Liver (tissue), 9 donors: ENCODE data around the gene STRBP. TPM values are rescaled to one million over a fixed set of nuclear protein-coding genes. Genes with fewer than 3 reads are reported as not detected.

ENCODE experiments used
- DNase-seq: peaks from one replicate; pipeline ENCODE4 v3.0.0-alpha.2; 2017; ENCODE audit warnings: low spot score
- H3K27ac ChIP-seq, 2 donors: one replicate each; pipeline ENCODE4 v1.7.0; 2013; ENCODE audit warnings: inconsistent platforms in 2 of 2, low read length in 2 of 2, control low read depth in 1 of 2, low read depth in 1 of 2, mild to moderate bottlenecking in 1 of 2
- H3K27me3 ChIP-seq, 4 donors: one replicate each; pipeline versions ENCODE4 v1.6.1 to v1.7.0; 2013; ENCODE audit warnings: low read length in 3 of 4, inconsistent platforms in 1 of 4, mild to moderate bottlenecking in 1 of 4, moderate library complexity in 1 of 4; ENCODE audit not compliant: control insufficient read depth in 4 of 4, insufficient read depth in 4 of 4
- H3K36me3 ChIP-seq, 4 donors: one replicate each; pipeline versions ENCODE4 v1.6.1 to v1.7.0; 2013; ENCODE audit warnings: low read length in 3 of 4, mild to moderate bottlenecking in 3 of 4, low read depth in 1 of 4, moderate library complexity in 1 of 4; ENCODE audit not compliant: control insufficient read depth in 4 of 4, insufficient read depth in 3 of 4
- H3K4me1 ChIP-seq, 4 donors: one replicate each; pipeline versions ENCODE4 v1.6.1 to v1.7.0; 2013; ENCODE audit warnings: low read length in 3 of 4, mild to moderate bottlenecking in 3 of 4, moderate library complexity in 1 of 4; ENCODE audit not compliant: control insufficient read depth in 4 of 4, insufficient read depth in 4 of 4
- H3K4me3 ChIP-seq, 3 donors: one replicate each; pipeline versions ENCODE4 v1.6.1 to v1.7.0; 2013; ENCODE audit warnings: low read length in 3 of 3, control low read depth in 1 of 3, low read depth in 1 of 3, mild to moderate bottlenecking in 1 of 3
- H3K9ac ChIP-seq, 2 donors: one replicate each; pipeline ENCODE4 v1.7.0; 2013; ENCODE audit warnings: low read length in 2 of 2, mild to moderate bottlenecking in 2 of 2, moderate library complexity in 2 of 2, control low read depth in 1 of 2, low read depth in 1 of 2
- H3K9me3 ChIP-seq, 4 donors: one replicate each; pipeline versions ENCODE4 v1.6.1 to v1.7.0; 2013; ENCODE audit warnings: low read length in 3 of 4; ENCODE audit not compliant: control insufficient read depth in 4 of 4
- CTCF ChIP-seq: fragments of 150-350 bp; IDR thresholded peaks from 2 replicates; pipeline ENCODE4 v1.5.1; 2017; ENCODE audit warnings: improper control_type of control experiment, low read depth, low read length; ENCODE audit not compliant: missing input control
- EGR1 ChIP-seq, 2 donors: IDR thresholded peaks; 2 replicates each; pipeline ENCODE4 v1.6.1; 2016 to 2018; ENCODE audit warnings: antibody characterized with exemption in 2 of 2, low read depth in 2 of 2
- FOXA1 ChIP-seq: IDR thresholded peaks from 2 replicates; pipeline ENCODE4 v1.6.1; 2016; ENCODE audit warnings: antibody characterized with exemption
- FOXA2 ChIP-seq: IDR thresholded peaks from 2 replicates; pipeline ENCODE4 v1.6.1; 2016; ENCODE audit warnings: antibody characterized with exemption
- GABPA ChIP-seq, 2 donors: IDR thresholded peaks in 1 of 2; conservative IDR thresholded peaks in 1 of 2; 2 replicates each; pipeline ENCODE4 v1.6.1; 2016; ENCODE audit warnings: antibody characterized with exemption in 2 of 2, mild to moderate bottlenecking in 1 of 2, moderate library complexity in 1 of 2
- HNF4A ChIP-seq, 2 donors: conservative IDR thresholded peaks; 2 replicates each; pipeline ENCODE4 v1.6.1; 2016; ENCODE audit warnings: antibody characterized with exemption in 2 of 2, mild to moderate bottlenecking in 2 of 2
- HNF4G ChIP-seq: IDR thresholded peaks from 2 replicates; pipeline ENCODE4 v1.6.1; 2016; ENCODE audit warnings: antibody characterized with exemption
- JUND ChIP-seq, 2 donors: IDR thresholded peaks; 2 replicates each; pipeline ENCODE4 v1.6.1; 2016; ENCODE audit warnings: antibody characterized with exemption in 2 of 2
- NR2F2 ChIP-seq: IDR thresholded peaks from 2 replicates; pipeline ENCODE4 v1.6.1; 2016; ENCODE audit warnings: antibody characterized with exemption
- RAD21 ChIP-seq, 2 donors: IDR thresholded peaks; 2 replicates each; pipeline ENCODE4 v1.6.1; 2016; ENCODE audit warnings: antibody characterized with exemption in 2 of 2, mild to moderate bottlenecking in 2 of 2
- SP1 ChIP-seq: IDR thresholded peaks from 2 replicates; pipeline ENCODE4 v1.6.1; 2018; ENCODE audit warnings: antibody characterized with exemption, mild to moderate bottlenecking
- TAF1 ChIP-seq: conservative IDR thresholded peaks from 2 replicates; pipeline ENCODE4 v1.6.1; 2016; ENCODE audit warnings: antibody characterized with exemption, mild to moderate bottlenecking
- YY1 ChIP-seq: IDR thresholded peaks from 2 replicates; pipeline ENCODE4 v1.6.1; 2016; ENCODE audit warnings: antibody characterized with exemption, mild to moderate bottlenecking
- WGBS: extraction: QIAGEN DNeasy Blood & Tissue Kit; methylation state at CpG from one replicate; pipeline ENCODE4 v1.1.7; 2013; 5-methylcytosine and 5-hydroxymethylcytosine counted together
- polyA plus RNA-seq, 2 donors: library from polyadenylated mRNA; stranded (reverse) in 1 of 2; unstranded in 1 of 2; fragments of 200-250 nt in 1 of 2; fragments of >200 nt in 1 of 2; fragmentation: Nextera tagmentation in 1 of 2; extraction: Ambion mirVana in 1 of 2; gene quantifications; one replicate each; pipeline versions ENCODE4 v1.2.1 to v1.2.3, GENCODE V29; 2013 to 2015
- total RNA-seq, 2 donors: library from RNA; depleted of rRNA; stranded (reverse); fragments of >200 nt; gene quantifications; one replicate each; pipeline ENCODE4 v1.2.3, GENCODE V29; 2014
- TF ChIP-seq, protein P1 (sequence below): IDR thresholded peaks from 2 replicates; pipeline ENCODE4 v1.6.1; 2016; ENCODE audit warnings: antibody characterized with exemption
- TF ChIP-seq, protein P2 (sequence below): IDR thresholded peaks from 2 replicates; pipeline ENCODE4 v1.6.1; 2016; ENCODE audit warnings: antibody characterized with exemption, mild to moderate bottlenecking
- donor health status: healthy.
- donor health status: healthy.
- donor health status: healthy.
- donor health status: healthy.
- donor health status: healthy.

The STRBP gene
- total and polyA plus RNA-seq, 4 donors = 4.3 to 17.2 (median 8.5) TPM

GRCh38 chr9:123225995-123226394 is 42.4 kb downstream of the STRBP start:
- Histone ChIP-seq H3K4me3 (no peak overlapping the region), H3K9ac (no peak overlapping the region), H3K27ac (no peak overlapping the region), H3K36me3 (no peaks in the 10 kb centered on the region), H3K27me3 (no peaks in the 10 kb centered on the region), H3K9me3 (no peaks in the 10 kb centered on the region), H3K4me1 (peaks cover 0 to 5% (median 0%) of the 10 kb centered on the region in 4 donors)
- no peak for DNase-seq
- TF ChIP-seq EGR1 (IDR thresholded peaks at IDR 0.05; ENCODE audit: low read depth in 2 of 2) (no peak), GABPA (IDR thresholded peaks at IDR 0.05 in 1 of 2, conservative IDR thresholded peaks at IDR 0.05 in 1 of 2) (no peak), HNF4G (no peak), HNF4A (conservative IDR thresholded peaks at IDR 0.05) (no peak), YY1 (no peak), RAD21 (IDR thresholded peaks at IDR 0.05) (no peak), SP1 (no peak), FOXA1 (no peak), JUND (IDR thresholded peaks at IDR 0.05) (no peak), NR2F2 (no peak), TAF1 (no peak)
- TF ChIP-seq, protein P1, sequence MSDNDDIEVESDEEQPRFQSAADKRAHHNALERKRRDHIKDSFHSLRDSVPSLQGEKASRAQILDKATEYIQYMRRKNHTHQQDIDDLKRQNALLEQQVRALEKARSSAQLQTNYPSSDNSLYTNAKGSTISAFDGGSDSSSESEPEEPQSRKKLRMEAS = no peak
- TF ChIP-seq, protein P2, sequence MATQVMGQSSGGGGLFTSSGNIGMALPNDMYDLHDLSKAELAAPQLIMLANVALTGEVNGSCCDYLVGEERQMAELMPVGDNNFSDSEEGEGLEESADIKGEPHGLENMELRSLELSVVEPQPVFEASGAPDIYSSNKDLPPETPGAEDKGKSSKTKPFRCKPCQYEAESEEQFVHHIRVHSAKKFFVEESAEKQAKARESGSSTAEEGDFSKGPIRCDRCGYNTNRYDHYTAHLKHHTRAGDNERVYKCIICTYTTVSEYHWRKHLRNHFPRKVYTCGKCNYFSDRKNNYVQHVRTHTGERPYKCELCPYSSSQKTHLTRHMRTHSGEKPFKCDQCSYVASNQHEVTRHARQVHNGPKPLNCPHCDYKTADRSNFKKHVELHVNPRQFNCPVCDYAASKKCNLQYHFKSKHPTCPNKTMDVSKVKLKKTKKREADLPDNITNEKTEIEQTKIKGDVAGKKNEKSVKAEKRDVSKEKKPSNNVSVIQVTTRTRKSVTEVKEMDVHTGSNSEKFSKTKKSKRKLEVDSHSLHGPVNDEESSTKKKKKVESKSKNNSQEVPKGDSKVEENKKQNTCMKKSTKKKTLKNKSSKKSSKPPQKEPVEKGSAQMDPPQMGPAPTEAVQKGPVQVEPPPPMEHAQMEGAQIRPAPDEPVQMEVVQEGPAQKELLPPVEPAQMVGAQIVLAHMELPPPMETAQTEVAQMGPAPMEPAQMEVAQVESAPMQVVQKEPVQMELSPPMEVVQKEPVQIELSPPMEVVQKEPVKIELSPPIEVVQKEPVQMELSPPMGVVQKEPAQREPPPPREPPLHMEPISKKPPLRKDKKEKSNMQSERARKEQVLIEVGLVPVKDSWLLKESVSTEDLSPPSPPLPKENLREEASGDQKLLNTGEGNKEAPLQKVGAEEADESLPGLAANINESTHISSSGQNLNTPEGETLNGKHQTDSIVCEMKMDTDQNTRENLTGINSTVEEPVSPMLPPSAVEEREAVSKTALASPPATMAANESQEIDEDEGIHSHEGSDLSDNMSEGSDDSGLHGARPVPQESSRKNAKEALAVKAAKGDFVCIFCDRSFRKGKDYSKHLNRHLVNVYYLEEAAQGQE = no peak
- WGBS = 91% methylated on average over 4 of the region's 4 CpGs

DNA sequence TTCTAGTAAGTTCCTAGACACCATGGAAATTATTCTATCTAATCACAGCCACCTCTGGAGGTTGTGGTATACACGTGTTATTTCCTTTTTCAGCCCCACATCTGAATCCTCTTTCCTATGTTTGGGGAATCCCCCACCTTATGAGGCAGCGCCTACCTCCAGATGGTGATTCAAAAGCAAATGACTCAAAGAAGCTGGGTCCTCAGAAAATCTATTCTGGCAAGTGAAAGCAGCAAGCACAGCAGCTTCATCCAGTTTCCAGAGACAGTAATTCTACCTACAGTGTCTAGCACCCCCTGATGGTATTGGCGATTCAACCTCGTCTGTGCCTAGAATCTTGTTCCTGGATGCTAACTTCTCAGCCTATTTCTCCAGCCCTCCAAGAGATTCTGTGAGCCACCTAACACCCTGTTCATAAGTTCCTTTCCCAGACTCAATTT is 43.0 kb downstream of the STRBP start:
- WGBS = 46% methylated on average over 4 of the region's 4 CpGs
- no peak for DNase-seq

More for the DNA sequence above, 43.0 kb downstream of the STRBP start:
- peaks cover 0 to 3% (median 0%) of the 10 kb centered on the region in 4 donors for H3K4me1 ChIP-seq
- no peak overlapping the region for H3K9ac ChIP-seq
- H3K27ac ChIP-seq = no peak overlapping the region
- H3K27me3 ChIP-seq = no peaks in the 10 kb centered on the region
- no peak overlapping the region for H3K4me3 ChIP-seq
- no peaks in the 10 kb centered on the region for H3K36me3 ChIP-seq
- TF ChIP-seq CTCF (peak; percentile 37), JUND (IDR thresholded peaks at IDR 0.05) (no peak), RAD21 (IDR thresholded peaks at IDR 0.05) (peak; percentile 73 to 88), HNF4A (conservative IDR thresholded peaks at IDR 0.05) (peak in 1 of 2 donors; percentile 8), FOXA2 (no peak)
- TF ChIP-seq, protein P1 = no peak
- no peaks in the 10 kb centered on the region for H3K9me3 ChIP-seq
